HG03064 (cell line): Measurements from ENCODE around the gene ABRAXAS1.

Source experiments
- ATAC-seq: cut with Tn5 transposase; IDR thresholded peaks from one replicate; pipeline ENCODE4 v1.9.1; 2021; ENCODE audit warnings: low read depth; ENCODE audit not compliant: unreplicated experiment

ABRAXAS1 gene

DNA sequence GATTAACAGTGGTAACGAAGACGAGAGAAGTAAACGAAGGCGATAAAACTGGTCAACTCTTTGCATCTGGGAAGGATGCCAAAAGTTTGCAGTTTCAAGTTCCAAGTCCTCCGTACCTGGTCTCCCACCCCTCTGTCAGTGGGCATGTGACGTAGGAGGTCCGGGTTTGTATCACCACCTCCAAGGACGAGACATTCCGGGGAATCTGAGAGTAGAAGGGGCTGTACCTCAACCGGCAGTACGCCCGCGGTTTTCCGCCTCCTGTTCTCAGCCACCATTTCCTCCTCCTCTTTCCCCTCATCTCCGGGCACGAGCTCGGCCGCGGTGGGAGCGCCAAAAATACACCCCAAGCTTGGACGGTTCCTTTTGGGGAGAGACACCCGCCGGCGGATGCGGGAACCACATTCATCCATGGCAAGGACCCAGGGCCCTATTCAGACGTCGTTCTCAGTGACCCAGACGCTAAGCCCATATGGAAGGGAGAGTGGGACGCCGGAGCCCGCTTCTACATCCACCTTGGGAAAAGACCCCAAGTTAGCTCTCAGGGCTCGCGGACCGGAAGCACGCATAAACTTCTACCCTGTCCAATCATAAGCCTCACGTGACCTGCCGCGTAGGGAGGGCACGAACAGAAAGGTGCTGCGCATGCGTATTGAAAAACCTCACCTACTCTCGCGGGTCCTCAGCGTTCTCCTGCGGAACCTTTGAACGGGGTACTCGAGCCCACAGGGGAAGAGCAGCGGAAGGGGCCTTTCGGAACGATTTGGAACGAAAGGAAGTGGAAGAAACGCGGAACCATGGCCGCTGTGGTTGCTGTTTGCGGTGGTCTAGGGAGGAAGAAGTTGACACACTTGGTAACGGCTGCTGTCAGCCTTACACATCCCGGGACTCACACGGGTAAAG, 29.4 kb downstream of the ABRAXAS1 start, which contains the start of the genes HELQ and MRPS18C:
HELQ (minus strand) TSS at position 543 of the 903 bp plus-strand sequence; CDS start at position 413, 130 bp downstream.
MRPS18C (plus strand) TSS at position 778 of the 903 bp plus-strand sequence; CDS start at position 798, 20 bp downstream.
- peak; percentile 94 for ATAC-seq

DNA sequence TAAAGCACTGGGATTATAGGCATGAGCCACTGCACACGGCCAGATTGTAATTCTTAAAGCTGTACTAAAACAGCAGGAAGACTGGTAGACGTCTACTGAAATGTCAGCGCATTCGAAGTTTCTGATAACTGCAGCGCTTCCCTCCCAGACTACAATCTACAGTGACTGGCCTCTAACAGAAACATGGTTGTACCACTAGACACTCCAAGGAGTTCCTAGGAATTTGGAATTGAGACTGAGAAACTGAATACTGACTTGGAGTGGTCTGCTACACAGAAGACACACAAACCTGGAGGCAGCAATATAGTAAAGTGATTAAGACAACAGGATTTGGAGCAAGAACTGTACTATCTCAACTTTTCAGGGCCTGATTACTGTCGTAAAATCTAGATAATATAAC, 30.2 kb downstream of the ABRAXAS1 start:
- no peak for ATAC-seq

- no peak for ATAC-seq
Observed at GRCh38 chr4:83449009-83449408, 35.9 kb downstream of the ABRAXAS1 start.

GRCh38 chr4:83440899-83441298, 44.0 kb downstream of the ABRAXAS1 start:
- ATAC-seq: no peak

DNA sequence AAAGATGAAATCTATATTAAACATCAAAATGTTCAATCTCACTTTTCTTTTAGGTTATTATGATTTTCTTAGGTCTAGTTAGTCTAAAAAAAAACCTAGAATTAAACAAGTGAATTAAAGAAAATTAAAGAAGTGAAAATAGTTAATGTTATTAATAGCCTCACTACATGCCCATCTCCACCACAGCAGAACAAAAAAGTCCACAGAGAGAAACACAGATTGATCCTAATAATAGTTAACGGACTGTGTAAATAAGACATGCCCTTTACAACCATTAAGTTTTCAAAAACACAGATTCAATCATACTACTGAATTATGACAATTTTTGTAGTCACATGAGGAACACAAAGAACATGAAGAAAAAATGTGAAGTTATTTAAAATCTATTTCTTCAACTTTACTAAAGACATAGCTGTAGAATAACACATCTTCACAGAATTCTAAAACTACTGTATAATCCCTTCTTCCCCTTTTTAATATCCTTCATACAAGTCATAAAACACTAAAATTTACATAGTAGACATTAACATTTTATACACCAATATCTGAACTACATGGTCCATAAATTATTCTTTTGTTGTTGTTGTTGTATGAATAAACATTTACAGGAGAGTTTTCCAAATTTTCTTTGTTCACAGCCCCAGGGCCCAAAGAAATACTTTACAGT, 44.6 kb downstream of the ABRAXAS1 start:
- ATAC-seq: no peak

DNA sequence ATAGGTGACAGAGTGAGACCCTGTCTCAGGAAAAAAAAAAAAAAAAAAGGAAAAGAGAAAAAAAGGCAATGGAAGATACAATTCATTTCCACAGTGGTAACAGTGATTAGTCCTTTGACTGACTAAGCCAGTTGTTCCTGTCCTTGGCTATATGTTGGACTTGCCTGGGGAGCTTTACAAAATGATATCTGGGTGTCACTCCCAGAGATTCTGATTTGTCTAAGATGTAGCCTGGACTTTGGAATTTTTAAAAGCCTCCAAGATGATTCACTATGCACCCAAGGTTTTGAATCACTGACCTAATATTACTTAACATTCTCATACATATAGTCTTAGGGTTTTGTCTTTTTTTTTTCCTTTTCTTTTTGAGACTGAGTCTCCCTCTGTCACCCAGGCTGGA, 46.2 kb downstream of the ABRAXAS1 start:
- no peak for ATAC-seq

DNA sequence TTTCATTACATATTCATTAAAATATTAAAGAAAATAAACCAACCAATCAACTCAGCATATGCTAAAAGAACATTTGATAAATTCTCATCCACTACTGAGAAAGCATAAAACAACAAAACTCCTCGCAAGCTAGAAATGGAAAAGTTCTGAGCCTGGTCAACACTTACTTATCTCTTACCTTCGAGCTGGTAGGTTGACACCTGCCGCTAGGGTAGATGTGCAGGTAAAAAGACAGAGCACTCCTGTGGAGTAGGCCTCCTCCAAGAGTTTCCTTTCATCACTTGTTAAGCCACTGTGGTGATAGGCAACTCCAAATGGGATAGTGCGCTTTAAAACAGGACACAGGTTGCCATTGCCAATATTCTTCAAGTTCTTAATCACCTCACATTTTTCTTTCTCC, 48.2 kb downstream of the ABRAXAS1 start:
- ATAC-seq: no peak

- no peak for ATAC-seq
Observed at GRCh38 chr4:83431200-83431599, 53.7 kb downstream of the ABRAXAS1 start.

GRCh38 chr4:83418211-83418610, 66.7 kb downstream of the ABRAXAS1 start:
- no peak for ATAC-seq

DNA sequence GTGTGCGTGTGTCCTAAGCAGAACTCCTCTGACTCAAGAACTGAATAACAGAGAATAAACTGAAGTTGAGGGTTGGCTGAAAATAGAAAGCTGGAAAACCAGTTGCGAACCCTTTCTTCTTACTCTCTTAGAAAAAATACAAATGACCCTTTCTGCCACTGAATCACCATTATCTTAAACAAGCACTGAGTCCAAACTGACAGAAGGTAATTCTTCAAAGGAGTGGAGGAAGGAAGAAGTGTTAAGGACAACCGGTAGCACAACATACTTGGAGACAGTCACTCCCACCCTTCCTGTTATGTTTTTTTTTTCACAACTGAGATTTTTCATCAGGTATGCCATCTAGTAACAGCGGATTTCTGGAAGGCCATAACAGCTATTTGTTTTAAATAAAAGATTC, 67.3 kb downstream of the ABRAXAS1 start:
- ATAC-seq: no peak

GRCh38 chr4:83413676-83414075, 71.2 kb downstream of the ABRAXAS1 start:
- ATAC-seq: no peak
